GM19035 (cell line): ENCODE measurements around the gene NUP85.
A peak's percentile ranks its signal among the peaks of the same experiment; 100 is the strongest.
"Not testable (repeated sequence)": the region's sequence is repeated elsewhere in the genome, so short reads cannot be mapped to it uniquely, and the experiment has no call there.

ENCODE experiments used
- ATAC-seq: cut with Tn5 transposase; IDR thresholded peaks from one replicate; pipeline ENCODE4 v1.9.1; 2021; ENCODE audit not compliant: unreplicated experiment

NUP85 gene

DNA sequence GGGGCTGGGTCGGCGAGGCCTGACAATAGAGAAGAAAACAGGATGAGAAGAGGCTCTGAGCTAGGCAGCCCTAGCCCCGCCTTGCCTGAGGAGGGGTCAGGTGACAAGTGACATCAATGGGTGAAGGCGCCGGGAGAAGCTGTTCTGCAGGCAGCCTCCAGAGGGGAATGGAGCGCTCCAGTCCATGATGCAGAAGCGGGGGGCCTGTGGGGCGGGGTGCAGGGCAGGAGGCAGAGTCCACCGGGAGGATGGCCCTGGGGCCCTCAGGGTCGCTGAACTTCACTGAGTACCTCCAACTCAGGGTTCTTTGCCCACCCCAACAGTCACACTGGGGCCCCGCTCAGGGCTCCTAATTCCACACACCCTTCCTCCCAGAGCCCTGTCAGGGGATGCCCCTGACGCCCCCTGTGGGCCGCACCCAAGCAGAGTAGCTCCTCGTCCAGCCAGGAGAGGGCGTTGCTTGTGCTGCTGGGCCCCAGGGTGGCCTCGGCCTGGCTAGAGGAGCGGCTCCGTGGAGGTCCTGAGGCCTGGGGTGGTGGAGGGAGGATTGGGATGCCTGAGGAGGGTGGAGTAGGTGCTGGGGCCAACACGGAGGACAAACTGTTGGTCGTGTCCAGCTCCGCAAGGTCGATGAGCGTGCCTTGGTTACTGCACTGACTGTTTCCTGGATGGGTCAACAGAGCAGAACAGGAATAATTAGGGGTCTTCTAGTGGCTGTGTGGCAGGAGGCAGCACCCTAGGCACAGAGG lies 35.1 kb downstream of the NUP85 start:
- no peak for ATAC-seq

DNA sequence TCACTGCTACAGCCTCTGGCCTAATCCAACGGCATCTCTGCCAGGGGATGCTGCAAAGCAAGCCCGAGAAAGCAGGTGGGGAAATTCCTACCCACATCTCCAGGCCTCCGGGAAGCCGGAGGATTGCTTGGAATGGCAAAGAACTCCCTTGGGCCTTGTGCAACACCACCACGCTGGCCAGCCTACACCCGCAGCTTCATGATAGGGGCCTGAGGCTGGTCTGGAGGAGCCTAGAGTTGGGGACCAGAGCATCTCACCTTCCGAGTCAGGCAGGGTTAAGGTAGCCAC lies 35.6 kb downstream of the NUP85 start:
- no peak for ATAC-seq

DNA sequence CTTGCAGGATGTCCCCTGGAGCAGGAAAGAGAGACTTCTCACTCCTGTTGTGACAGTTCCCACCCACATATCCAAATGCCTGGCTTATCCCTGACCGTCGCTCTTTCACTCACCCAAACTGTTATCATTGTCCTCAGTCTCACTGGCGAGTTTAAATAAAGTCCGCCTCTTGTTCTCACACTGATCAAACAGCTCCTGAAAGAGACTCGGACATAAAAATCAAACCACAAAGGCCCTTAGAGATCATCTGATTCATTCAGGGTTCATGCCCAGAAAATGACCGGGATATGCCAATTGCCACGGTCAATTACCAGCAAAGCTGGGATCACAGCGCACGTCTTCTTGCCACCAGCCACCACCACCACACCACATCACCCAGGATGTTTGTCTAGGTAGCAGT lies 36.0 kb downstream of the NUP85 start:
- no peak for ATAC-seq

DNA sequence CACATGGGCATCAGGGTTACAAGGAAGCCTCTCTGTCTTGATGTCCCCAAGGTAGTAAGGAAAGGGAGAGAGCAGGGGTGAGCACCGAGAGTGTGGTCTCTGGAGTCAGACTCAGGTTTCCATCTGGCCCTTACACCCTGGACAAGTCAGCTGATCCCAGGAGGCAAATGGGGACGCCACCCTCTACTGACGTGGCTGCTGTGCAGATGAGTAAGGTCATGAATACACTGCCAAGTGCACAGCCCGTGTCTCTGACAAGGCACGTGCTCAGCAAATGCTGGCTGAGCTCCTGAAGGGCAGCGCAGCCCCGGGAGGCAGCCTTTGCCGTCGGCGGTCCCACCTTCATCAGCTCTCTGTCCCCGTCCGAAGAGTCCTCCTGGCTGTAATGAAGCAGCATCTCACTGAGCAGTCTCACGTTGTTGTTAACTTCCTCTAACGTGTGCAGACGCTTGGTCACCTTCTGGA lies 36.5 kb downstream of the NUP85 start:
- no peak for ATAC-seq

DNA sequence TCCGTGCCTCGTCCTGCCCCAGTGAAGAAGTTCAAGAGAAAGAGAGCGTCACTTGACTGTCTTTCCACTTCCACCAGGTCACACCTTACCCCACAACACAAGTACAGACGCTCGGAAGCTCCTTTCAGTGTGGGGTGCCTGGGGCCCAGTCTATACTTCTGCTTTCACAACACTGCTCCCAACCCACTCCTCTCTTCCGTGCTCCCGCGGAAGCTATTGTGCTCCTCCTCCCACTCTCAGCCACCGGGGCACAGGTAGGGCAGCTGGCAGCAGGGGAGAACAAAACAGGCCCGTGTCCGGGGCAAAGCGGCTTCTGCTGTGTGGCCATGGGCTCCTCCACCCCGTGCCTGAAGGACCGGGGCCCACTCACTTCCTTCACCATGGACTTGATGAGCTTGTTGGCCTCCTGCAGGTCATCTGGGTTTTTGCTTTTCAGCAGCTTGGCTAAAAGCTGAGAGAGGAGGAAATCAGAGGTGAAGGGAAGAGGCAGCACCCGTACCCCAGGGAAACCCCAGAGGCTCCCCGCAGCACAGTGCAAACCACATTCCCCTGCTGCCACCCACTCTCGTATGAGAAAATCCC lies 37.1 kb downstream of the NUP85 start:
- ATAC-seq, result no peak

DNA sequence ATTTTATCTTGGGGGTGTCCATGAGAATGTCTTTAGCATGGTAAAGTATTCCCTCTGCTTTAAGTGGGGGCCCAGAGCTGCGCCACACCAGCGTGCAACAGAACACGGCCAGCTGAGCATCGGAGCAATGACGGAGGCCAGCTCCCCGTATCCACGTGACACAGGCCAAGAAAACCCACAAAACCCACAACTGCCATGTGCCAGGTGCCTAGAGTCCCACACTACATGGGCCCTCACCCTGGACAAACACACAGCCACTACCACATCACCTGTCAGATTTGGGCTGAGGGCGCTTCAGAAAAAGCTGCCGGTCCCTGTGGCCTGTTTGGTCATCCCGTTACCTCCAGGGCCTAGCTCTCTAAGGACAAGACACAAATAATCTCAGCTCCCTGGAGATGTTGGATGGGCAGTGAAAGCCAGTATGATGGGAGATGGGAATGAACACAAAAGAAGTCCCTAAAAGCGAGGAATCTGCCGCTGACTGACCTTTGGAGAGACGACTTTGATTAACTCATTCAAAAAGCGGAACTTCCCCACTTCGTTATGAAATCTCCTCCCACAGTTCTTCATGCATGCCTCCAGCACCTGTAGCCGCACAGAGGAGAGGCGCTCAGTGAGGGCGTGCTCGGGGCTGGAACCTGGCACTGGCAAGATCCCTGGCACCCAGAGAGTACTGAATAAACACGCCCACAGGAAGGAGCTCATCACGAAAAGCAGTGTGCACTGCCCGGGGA lies 38.8 kb downstream of the NUP85 start:
- no peak for ATAC-seq

DNA sequence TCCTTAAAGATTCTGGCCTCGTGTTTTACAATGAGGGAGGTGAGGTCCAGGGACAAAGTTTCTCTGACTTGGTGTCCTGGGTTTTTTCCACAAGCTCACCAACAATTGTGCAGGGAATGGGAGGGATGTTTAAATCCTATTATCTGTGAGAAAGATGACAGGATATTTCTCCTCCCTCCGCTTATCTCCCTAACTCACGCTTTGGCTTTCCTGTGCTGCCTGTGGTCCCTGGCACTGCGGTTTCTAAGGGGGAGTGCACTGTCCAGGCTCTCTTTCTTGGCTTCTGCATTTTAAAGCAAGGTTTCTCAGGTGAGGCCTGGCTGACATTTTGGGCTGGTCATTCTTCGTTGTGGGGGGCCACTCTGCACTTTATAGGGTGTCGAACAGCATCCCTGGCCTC lies 39.5 kb downstream of the NUP85 start:
- ATAC-seq, result no peak

DNA sequence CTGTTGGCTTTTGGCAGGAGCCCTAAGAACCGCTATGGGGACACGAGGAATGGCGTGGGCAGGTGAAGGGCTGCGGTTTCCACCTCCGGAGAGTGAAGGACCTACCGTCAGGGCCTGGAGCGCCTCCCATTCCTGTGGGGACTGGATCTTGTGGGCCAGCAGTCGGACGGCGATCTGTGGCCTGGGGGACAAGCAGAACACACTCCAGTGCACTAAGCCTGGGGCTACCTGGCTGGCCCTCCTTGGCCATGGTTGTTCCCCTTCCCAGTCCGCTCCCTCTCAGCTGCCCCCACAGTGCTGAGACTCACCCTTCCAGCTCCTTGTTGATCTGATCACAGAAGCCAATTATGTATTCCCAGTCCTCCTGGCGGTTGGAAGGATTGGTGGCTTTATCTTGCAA lies 40.9 kb downstream of the NUP85 start:
- no peak for ATAC-seq

DNA sequence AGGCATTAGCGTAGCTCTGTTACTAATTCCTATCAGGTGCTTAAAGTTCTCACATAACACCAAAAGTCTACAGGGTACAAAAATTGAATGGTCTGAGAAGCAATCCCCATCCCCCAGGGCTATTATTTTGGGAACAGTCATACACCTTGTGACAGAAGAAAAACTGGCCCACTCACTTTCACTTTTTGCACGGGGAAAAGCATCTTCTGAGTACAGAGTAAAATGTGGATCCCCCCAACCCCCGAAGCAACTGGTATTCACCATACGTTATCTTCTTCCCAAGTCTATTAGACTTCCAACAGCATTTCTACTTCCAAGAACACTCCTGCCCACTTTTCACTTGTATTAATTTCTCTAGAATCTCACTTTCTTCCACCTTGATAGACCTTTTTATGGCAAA lies 44.1 kb downstream of the NUP85 start:
- no peak for ATAC-seq

DNA sequence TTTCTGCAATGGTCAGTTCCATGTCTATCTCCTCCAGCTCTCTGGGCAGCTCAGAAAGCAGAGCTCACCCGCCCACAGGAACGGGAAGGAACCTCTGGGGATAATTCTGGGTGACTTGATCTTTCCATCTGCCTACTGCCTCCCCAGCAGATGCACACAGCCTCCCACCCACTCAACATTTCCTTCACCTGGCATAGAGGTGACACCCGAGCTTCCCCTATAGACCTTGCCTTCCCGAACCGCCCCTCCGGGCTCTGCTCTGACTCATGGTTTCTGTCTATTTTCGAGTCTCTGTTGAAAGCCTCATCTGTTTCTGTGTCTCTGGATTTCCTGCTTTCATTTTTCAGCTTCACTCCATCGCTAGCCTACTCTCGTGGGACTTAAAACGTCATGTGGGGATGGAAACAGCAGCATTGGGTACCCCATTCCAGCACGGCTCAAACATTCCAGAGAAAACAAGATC lies 44.6 kb downstream of the NUP85 start:
- ATAC-seq, result peak; percentile 87

DNA sequence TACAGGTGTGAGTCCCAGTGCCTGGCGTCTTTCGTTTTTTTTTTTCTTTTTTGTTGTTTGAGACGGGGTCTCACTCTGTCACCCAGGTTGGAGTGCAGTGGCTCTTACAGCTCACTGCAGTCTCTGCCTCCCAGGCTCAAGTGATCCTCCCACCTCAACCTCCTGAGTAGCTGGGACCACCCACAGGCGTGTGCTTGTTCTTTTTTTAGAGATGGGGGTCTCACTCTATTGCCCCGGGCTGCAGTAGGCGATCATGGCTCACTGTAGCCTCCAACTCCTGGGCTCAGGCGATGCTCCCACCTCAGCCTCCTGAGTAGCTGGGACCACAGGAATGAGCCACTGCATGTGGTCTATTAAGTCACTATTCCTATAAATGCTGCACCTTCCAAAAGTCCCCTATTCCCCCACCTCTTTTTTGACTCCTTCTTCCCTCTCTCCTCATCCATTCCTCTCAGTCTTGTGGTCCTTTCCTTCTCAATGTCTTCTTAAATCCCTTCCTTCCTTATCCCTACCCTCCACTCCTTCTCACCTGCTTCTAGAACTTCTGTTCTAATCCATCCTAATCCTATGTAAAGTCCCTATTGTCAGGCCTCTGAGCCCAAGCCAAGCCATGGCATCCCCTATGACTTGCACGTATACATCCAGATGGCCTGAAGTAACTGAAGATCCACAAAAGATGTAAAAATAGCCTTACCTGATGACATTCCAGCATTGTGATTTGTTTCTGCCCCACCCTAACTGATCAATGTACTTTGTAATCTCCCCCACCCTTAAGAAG lies 46.7 kb downstream of the NUP85 start:
- ATAC-seq, result no peak

DNA sequence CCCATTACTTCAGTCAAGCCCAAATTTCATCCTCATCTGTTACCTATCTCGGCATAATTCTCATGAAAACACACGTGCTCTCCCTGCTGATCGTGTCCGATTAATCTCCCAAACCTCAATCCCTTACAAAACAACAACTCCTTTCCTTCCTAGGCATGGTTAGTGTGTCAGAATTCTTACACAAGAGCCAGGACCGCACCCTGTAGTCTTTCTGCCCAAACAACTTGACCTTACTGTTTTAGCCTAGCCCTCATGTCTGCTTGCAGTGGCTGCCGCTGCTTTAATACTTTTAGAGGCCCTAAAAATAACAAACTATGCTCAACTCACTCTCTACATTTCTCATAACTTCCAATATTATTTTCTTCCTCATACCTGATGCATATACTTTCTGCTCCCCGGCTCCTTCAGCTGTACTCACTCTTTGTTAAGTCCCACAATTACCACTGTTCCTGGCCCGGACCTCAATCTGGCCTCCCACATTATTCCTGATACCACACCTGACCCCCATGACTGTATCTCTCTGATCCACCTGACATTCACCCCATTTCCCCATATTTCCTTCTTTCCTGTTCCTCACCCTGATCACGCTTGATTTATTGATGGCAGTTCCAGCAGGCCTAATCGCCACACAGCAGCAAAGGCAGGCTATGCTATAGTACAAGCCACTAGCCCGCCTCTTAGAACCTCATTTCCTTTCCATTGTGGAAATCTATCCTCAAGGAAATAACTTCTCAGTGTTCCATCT lies 50.6 kb downstream of the NUP85 start:
- not testable (repeated sequence) for ATAC-seq

DNA sequence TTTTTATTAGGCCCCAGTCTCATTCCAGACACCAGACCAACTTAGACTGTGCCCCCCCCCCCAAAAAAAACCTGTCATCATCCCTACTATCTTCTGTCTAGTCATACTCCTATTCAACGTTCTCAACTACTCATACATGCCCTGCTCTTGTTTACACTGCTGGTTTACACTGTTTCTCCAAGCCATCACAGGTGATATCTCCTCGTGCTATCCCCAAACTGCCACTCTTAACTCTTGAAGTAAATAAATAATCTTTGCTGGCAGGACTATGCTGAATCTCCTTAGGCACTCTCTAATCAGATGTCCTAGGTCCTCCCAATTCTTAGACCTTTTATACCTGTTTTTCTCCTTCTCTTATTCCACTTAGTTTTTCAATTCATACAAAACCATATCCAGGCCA lies 51.7 kb downstream of the NUP85 start:
- ATAC-seq, result not testable (repeated sequence)

DNA sequence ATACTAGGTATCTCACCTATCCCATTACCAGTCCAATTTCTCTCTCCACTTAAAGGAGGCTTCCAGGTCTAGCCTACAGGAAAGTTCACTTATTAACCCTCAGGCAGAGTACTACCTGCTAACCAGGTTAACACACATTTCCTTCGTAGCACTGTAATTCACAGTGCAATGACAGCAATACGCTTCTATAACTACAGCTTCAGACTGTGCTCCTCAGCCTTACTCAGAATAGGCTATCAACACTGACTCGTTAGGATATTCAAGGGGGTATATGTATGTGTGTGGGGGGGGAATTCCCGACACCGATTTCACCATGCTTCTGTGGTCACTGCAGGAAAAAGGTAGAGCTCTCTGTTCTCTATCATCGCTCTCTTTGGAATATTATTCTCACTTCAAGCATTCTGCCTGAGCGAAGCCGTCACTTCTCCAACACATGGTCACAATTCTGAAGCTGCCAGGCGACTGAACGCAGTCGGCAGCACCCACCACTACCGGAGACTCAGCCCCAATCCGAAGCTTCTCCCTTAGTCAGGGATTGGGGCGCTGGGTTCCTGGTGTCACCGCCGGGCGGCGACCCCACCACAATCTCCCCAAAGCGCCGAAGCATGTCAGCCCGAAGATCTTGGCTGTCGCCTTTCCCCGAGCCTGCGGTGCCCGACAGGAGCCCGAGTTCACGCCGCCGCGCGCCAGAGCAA lies 55.3 kb downstream of the NUP85 start:
- peak; percentile 30 for ATAC-seq

DNA sequence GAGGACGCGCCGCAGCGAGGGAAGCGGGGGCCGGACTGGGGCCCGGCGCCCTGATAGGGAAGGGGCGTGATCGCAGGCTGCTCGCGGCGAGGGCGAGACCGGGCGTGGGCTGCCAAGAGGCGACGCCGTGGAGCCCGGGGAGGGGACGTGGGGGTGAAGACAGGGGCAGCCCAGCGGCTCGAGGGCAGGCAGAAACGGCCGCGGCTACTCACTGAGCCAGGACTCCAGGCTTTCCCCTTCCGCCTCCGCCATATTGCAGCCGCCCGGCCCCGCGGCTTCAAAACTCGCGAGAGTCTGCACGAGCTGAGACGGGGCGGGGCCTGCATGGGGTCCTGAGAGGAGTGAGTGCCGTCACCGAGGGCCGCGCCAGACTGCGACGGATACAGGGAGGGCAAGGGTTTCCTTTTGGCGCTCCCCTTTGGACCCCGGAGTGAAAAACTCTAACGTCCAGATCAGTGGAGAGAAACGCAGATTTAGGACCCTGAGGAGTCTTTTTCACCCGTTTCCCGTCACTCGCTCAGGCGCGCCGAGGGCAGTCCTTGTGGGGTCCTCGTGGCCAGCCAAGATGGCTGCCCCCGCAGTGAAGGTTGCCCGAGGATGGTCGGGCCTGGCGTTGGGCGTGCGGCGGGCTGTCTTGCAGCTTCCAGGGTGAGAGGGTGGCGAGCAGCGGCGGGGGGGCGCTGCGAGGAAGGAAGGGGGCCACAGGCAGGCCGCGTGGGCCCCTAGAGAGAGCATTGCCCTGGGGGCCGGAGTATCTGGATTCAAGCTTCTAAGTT lies 56.0 kb downstream of the NUP85 start, which contains the start of the genes GGA3 and MRPS7:
Gene GGA3 (minus strand): TSS at position 271 of the 776 bp plus-strand sequence. CDS start 19 bp downstream, at position 252.
Gene MRPS7 (plus strand): TSS at position 544 of the 776 bp plus-strand sequence. CDS start 22 bp downstream, at position 566.
- ATAC-seq, result peak; percentile 90

DNA sequence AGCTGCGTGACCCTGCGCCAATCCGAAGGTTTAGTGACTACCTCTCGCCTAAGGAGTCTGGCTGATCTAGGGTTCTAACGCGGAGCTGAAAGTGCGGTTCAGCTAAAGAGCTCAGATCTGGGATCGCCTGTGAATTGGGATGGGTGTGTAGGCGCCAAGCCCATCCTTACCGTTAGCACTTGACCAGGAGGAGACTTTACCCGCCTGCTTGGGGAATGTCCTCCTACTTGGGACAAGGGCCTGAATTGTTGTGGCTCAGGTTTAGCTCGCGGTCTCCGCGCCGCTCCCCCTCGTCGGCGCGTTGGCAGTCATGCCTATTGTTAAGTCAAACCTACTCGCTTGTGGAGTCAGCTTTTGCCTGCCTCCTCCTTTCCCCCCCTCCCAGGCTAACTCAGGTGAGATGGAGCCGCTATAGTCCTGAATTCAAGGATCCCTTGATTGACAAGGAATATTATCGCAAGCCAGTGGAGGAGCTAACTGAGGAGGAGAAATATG lies 56.7 kb downstream of the NUP85 start:
- ATAC-seq, result no peak

DNA sequence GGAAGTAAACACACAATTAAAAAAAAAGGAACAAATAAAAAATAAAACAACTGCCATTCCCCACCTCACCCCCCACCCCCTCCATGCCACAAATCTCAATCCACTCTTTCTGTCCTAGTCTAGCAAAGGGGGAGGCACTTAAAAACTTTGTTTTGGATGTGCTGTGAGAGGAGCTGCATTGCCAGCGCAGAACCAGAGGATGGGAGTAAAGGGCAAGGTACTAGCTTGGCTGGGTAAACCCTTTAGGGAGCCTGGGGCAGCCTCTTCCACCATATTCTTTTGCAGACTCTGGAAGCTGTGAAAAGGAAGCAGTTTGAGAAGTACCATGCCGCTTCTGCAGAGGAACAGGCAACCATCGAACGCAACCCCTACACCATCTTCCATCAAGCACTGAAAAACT lies 57.6 kb downstream of the NUP85 start:
- ATAC-seq, result no peak

DNA sequence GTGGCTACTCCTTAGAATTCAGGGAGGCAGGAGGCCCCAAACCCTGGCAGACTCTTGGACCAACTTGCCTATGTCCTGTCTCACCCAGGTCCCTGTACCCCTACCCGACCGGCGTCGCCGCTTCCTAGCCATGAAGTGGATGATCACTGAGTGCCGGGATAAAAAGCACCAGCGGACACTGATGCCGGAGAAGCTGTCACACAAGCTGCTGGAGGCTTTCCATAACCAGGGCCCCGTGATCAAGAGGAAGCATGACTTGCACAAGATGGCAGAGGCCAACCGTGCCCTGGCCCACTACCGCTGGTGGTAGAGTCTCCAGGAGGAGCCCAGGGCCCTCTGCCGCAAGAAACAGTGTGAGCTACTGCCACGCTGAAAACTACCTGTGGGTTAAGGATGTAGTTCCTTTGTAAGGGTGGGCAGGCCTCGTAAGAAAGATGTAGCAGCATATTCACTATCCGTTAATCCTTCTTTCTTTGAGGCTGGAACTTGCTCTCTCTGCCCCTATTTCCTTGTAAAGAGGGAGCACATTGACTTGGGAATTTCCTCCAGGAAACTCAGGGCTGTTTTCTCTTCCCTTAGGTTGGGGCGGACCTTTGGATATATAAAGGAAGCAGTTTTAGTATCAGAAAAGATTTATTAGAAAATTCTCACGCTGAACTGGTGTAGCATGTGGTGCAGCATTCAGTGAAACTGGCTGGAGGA lies 60.3 kb downstream of the NUP85 start:
- ATAC-seq, result no peak
